GM19240 (cell line): ENCODE results near the gene INTS15.
"Not testable (repeated sequence)": the region's sequence is repeated elsewhere in the genome, so short reads cannot be mapped to it uniquely, and the experiment has no call there.

ENCODE experiments used
- DNase-seq: peaks from one replicate; pipeline ENCODE4 v3.0.0; 2011; ENCODE audit warnings: low spot score; ENCODE audit not compliant: insufficient read length

Gene INTS15

DNA sequence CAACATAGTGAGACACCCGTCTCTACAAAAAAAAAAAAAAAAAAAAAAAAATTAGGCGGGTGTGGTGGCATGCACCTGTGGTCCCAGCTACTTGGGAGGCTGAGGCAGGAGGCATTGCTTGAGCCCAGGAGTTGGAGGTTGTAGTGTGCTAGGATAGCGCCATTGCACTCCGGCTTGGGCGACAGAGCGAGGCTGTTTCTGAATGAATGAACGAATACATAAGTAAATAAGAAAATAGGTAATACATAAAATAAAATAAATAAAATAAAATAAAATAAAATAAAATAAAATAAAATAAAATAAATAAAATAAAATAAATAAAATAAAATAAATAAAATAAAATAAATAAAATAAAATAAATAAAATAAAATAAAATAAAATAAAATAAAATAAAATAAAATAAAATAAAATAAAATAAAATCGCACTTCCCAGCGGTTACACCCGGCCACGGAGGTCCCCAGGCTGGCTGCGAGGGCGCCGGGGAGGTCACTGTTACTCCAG, 12.9 kb upstream of the INTS15 start:
- not testable (repeated sequence) for DNase-seq

DNA sequence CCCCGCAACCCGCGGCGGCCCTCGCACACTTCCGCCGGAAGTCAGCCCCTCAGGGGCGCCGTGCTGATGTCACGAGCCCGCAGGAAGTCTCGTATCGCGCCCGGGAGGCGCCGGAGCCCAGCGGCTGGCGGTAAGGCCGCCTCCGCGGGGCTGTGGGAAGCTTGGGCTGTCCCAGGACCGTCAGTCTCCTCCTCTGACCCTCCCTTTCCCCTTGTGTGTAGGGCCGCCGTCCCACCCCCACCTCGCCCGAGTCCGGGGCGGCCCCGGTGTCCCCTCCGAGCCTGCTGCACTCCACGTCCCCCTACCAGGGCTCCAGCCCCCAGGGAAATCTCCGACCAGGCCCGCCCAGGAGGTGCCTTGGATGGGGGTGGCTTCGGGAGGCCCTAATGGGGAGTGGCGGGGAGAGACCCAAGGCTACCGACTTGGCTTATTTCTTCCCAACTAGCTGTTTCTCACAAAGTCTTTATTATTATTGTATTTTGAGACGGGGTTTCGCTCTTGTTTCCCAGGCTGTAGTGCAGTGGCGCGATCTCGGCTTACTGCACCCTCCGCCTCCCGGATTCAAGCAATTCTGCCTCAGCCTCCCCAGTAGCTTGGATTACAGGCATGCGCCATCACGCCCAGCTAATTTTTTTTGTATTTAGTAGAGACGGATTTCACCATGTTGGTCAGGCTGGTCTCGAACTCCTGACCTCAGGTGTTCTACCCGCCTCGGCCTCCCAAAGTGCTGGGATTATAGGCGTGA, 12.3 kb upstream of the INTS15 start, which contains the start of gene ZDHHC4:
TSS of gene ZDHHC4 (plus strand) at position 86 of the 745 bp plus-strand sequence. CDS start 3,108 bp downstream, outside the sequence.
- peak; percentile 99 for DNase-seq

DNA sequence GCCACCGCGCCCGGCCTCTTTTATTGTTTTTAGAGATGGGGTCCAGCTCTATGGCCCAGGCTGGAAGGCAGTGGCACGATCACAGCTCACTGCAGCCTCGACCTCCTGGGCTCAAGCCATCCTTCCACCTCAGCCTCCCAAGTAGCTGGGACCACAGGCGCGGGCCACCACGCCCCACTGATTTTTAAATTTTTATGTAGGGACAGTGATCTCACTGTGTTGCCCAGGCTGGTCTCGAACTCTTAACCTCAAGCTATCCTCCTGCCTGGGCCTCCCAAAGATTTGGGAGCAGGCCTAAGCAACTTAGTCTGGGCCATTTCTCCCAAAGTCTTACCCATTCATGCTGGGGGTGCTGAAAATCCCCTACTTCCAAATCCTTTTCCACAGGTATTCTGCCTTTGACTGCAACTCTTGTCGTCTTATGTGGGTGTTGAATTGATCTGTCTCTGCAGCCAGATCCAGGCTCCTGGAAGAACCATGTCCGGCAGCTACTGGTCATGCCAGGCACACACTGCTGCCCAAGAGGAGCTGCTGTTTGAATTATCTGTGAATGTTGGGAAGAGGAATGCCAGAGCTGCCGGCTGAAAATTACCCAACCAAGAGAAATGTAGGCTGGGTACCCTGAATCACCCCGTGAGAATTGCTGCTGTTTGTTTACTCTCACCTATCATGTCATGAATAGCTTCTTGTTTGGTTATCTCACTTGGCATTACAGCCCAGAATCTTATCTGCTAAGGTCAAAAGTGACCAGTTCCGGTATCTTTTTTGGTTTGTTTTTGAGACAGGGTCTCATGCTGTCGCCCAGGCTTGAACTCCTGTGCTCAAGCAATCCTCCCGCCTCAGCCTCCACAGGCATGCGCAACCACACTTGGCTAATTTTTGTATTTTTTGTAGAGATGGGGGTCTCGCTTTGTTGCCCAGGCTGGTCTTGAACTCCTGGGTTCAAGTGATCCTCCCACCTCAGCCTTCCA, 11.4 kb upstream of the INTS15 start:
- no peak for DNase-seq

DNA sequence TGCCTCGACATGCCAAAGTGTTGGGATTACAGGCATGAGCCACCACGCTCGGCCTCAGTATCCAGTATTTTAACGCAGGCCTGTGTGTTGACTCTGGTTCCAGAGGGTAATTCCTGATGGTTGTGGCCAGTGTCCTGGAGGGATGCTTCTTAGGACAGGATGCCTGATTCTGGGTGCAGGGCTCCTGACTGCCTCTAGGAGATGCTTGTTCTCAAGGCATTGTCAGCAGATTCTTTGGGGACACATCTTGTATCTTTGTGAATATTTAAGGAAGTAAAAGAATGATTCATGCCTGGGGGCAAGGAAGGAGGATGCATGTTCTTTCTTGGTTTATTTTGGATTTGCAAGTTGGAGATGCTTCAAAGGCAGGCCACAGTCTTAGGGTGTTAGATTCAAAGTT, 10.4 kb upstream of the INTS15 start:
- DNase-seq: no peak

DNA sequence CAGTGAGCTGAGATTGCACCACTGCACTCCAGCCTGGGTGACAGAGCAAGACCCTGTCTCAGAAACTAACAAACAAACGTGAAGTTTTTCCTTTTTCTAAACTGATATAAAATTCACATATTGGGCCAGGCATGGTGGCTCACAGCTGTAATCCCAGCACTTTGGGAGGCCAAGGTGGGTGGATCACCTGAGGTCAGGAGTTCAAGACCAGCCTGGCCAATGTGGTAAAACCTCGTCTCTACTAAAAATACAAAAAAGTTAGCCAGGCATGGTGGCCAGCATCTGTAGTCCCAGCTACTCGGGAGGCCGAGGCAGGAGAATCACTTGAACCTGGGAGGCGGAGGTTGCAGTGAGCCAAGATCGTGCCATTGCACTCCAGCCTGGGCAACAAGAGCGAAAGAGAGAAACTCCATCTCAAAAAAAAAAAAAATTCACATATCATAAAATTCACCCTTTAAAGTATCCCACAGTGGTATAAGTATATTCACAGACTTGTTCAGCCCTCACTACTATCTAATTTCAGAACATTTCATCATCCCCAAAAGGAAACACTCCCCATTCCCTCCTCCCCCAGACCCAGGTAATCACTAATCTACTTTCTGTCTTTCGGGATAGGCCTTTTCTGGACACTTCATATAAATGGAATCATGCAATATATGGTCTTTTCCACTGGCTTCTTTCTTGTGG, 3.9 kb upstream of the INTS15 start:
- DNase-seq: not testable (repeated sequence)

DNA sequence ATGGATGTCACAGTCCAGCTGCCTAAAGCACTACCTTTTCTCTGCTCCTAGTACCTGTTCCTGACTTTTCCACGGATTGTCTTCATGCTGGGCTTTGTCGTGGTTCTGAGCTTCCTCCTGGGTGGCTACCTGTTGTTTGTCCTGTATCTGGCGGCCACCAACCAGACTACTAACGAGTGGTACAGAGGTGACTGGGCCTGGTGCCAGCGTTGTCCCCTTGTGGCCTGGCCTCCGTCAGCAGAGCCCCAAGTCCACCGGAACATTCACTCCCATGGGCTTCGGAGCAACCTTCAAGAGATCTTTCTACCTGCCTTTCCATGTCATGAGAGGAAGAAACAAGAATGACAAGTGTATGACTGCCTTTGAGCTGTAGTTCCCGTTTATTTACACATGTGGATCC, 1.3 kb upstream of the INTS15 start:
- no peak for DNase-seq

DNA sequence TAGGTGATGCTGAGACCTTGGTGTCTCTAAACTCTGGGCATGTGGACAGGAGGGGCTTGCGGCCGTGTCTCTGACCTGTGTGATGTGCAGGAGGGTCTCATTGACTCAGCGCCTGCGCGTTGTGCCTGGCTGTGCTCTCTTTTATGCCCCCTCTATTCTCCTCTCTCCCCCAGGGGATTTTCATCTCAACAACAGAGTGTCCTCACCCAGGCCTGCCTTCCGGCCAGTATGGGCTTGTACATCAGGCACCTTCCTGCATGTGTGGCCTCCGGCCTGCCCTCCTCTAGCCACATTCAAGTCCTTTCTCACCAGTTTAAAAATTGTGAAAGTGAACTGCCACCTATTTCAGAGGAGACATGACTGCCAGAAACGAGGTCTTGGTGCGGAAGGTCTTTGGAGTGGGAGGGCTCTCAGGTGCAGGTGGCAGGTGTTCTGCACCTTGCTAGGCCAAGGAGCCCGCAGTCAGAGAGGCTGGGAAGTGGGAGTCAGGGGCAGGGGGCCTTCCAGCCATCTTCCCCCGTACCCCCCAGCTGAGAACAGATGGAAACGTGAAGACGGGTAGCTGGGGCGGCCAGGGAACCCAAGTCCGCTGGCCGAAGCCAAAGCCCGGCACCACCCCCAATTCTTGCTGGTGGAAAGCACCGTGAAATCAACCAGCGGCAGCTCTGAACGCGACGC, 531 bp upstream of the INTS15 start:
- no peak for DNase-seq

DNA sequence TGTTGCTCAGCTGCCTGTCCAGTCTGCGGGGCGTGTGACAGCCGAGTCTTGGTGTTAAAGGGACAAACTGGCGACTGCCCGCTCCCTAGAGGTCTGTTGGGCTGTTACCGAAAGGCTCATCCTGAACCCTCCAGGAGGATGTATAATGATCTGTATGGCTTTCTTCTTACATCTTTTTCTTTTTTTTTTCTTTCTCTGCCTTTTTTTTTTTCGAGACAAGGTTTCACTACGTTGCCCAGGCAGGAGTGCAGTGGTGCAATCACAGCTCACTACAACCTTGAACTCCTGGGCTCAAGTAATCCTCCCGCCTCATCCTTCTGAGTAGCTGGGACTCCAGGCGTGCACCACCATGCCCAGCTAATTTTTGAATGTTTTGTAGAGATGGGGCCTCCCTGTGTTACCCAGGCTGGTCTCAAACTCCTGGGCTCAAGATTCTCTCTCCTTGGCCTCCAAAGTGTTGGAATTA, 857 bp downstream of the INTS15 start:
- no peak for DNase-seq

DNA sequence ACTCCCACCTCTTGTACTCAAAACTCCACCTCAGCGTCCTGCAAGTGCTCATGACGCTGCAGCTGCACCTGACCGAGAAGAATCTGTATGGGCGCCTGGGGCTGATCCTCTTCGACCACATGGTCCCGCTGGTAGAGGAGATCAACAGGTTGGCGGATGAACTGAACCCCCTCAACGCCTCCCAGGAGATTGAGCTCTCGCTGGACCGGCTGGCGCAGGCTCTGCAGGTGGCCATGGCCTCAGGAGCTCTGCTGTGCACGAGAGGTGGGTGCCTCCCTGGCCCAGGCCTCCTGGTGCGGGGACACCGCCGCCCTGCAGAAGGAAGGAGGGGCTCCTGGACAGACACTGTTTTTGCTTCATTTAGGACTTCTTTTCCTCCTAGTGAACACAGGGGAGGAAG, 10.3 kb downstream of the INTS15 start:
- no peak for DNase-seq

DNA sequence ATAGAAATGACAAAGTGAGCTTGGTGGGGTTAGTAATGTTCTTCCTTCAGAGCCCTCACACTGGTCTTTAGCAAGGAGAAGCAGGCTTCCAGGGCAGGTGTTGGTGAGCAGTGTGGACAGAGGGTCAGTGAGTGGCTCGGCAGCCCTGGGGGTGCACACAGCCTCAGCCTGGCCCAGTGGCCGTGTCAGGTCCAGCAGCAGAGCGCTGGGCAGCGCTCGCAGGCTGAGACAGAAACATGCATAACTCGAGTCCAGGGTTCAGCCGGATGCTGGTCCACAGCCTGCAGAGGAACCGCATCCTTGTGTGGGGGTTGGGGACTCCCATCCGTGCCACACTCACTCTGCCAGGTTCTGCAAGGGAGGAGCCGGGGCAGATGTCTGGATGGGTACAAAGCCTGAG, 14.6 kb downstream of the INTS15 start:
- DNase-seq: no peak

DNA sequence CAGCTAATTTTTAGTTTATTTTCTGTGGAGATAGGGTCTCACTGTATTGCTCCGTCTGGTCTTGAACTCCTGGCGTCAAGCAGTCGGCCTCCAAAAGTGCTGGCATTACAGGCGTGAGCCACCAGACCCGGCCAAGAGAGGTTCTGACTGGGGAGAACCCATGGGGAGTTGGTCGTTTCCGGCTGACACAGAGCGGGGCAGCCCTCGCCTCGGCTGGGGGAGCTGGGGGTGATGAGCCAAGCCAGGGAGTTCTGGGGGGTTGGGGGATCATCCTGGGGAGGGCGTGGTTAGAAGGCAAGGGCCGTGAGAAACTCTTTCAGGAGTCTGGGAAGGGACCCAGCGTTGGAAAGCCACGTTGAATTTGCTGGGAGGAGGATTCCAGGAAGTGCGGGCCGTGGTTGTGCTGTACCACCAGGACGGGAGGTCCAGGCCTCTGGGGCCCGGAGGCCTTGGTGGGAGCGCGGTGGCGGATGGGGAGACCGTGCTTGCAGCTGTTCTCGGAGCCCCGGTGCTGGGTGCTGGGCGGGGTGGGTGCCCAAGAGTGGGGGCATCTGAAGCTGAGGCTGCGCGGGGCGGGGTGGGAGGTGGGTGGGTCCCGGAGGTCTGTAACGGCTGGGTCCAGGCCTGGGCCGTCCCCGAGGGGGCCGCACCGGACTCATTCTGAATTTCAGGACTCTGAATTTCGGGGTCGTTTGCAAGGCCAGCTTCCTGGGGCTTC, 17.2 kb downstream of the INTS15 start:
- no peak for DNase-seq

DNA sequence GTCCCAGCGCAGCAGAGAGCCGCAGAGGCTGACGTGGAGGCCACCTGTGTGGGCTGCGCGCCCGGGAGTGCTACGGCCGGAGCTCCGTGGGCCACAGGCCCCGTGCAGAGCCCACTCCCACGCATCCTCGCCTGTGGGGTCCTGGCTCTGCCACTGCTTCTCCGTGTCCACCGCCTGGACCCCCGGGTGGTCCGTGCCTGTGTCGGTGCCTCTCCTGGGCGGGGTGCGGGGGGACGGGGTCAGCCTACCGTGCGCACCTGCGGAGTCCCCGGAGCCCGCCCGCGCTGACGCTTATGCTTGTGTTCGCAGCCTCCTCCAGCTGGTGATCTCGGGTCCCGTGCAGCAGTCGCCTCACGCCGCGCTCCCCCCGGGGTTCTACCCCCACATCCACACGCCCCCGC, 17.8 kb downstream of the INTS15 start:
- DNase-seq: no peak

DNA sequence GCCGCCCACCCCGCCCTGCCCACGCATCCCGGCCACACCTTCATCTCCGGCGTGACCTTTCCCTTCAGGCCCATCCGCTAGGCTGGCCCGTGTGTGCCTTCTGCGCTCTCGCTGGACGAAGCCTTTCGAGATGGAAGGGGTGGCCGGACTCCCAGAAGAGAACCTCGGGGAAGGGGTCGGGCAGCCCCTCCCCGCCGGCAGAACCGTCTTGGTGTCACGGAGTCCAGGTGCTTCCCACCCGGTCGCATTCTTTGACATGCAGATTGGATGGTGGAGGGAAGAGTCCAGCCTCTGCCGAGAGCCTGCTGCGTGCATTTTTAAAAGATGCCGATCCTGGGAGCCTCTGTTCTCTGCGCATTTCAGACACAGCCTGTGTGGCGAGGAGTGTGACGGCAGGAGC, 18.3 kb downstream of the INTS15 start:
- no peak for DNase-seq

DNA sequence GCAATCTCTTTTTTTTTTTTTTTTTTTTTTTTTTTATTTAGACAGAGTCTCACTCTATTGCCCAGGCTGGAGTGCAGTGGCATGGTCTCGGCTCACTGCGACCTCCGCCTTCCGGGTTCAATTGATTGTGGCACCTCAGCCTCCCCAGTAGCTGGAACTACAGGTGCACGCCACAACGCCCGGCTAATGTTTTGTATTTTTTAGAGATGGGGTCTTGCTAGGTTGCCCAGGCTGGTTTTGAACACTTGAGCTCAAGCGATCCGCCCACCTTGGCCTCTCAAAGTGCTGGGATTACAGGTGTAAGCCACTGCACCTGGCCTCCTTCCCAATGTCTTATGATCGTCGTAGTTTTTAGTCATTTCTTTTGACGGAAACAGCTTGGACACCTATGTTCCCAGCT, 19.0 kb downstream of the INTS15 start:
- DNase-seq: no peak

DNA sequence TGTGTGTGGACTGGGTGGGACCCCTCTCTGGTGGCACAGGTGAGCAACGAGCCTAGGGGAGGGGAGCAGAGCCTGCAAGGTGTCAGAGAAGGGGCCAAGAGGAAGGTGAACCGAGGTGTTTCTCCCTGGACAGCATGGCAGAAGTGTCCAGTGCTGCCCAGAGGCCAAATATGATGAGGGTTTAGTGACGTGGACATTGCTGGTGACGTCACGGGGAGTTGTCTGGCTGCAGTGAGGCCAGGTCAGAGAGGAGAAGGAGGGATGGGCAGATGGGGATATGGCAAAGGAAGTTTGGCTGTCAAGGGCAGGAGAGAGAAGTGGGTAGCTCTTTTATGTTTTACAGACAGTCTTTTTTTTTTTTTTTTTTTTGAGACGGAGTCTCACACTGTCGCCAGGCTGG, 23.0 kb downstream of the INTS15 start:
- DNase-seq: no peak

DNA sequence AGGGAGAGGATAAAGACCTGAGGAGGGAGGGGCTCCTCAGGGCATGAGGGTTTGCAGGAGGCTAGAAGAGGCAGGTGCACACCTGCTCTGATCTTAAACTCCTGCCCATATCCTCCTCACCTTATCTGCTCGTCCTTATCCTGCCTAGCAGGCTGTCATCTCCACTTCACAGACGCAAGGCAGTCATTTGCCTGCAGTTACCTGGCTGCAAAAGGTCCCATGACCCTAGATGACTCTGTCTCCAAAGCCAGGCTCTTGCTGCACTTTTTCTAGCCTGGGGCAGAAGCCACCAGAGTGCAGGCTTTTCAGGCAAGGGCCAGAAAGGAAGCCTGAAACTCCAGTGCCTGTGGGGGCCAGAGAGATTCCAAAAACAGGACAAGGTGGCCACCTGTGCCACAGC, 23.9 kb downstream of the INTS15 start:
- no peak for DNase-seq

DNA sequence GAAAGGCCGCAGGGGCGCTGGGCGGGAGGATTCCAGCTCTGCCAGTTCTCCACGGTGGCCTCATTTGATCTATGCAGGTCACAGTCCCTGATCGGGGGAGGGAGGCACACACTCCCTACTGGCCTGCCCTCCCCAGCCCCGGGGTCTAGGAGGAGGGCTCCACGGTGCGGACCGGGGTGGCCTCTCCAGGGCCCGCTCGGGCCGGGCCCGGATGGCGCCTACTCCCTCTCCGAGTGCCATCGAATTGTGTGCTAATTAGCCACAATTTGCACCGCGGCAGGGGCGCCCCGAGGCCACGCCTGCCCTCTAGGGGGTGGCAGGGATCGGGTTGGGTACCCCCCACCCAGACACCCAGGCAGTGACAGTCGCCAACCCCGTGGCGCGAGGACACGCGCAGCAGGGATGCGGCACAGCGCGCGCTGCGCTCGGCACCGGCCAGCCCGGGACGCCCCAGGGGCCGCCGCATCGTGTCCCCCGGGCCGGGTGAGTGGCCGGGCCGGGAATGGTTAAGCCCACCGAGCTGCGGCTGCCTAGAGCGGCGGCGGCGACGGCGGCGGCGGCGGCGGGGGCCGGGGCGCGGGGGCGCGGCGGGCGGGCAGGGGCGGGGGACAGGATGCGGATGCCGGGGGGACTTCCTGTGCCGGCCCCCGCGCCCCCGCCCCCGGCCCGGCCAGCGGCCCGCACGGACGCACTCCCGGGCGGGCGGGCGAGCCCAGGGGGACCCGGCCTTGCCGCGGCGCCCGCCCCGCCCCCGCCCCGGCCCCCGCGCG, 25.3 kb downstream of the INTS15 start, which contains the start of gene ZNF853:
TSS of gene ZNF853 (plus strand) at position 658 of the 770 bp plus-strand sequence. CDS start 565 bp downstream, outside the sequence.
- no peak for DNase-seq

DNA sequence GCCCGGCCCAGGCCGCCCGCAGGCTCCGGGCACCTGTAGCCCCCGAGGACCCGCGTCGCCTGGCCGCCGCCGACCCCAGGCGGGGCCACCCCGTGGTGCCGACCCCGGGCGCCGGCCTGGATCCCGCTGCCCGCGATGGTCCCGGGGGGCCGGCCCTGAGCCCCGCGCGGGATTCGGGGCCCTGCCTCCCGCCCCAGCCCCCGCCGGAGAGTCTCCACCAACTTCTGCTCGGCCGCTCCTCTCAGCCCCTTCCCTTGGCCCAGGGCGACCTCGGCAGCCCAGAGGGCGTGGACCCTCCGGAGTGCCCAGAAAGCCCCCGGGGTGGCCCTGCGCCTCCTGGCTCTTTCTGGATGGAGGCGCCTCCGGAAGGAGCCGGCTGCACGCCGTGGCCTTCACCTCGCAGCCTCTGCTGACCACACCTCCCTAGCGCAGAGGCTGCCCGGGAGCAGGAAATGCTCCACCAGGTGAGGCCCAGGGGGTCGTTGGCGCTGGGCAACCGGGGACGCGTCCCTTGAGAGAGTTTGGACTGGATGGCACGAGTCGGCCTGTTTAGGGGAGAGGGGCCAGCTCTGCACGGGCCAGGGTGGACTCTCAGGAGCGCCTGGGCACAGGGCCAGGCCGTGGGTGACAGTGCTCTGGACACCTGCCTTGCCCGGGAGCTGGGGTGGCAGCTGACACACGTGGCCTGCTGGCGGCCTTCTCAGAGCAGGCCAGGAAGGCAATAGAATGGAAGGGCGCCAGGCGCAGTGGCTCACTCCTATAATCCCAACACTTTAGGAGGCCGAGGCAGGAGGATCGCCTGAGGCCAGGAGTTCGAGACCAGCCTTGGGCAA, 26.1 kb downstream of the INTS15 start:
- DNase-seq: no peak
